GM18517 (cell line): ENCODE measurements around the gene FSTL3.
"Not testable (repeated sequence)": the region's sequence is repeated elsewhere in the genome, so short reads cannot be mapped to it uniquely, and the experiment has no call there.

Experiments used
- ATAC-seq: cut with Tn5 transposase; IDR thresholded peaks from one replicate; pipeline ENCODE4 v1.9.1; 2021; ENCODE audit warnings: mild to moderate bottlenecking, moderate library complexity; ENCODE audit not compliant: unreplicated experiment

Gene FSTL3

GRCh38 chr19:660793-661426 lies 15.3 kb upstream of the FSTL3 start:
- ATAC-seq, result no peak

GRCh38 chr19:661427-662196 lies 14.6 kb upstream of the FSTL3 start:
- no peak for ATAC-seq

DNA sequence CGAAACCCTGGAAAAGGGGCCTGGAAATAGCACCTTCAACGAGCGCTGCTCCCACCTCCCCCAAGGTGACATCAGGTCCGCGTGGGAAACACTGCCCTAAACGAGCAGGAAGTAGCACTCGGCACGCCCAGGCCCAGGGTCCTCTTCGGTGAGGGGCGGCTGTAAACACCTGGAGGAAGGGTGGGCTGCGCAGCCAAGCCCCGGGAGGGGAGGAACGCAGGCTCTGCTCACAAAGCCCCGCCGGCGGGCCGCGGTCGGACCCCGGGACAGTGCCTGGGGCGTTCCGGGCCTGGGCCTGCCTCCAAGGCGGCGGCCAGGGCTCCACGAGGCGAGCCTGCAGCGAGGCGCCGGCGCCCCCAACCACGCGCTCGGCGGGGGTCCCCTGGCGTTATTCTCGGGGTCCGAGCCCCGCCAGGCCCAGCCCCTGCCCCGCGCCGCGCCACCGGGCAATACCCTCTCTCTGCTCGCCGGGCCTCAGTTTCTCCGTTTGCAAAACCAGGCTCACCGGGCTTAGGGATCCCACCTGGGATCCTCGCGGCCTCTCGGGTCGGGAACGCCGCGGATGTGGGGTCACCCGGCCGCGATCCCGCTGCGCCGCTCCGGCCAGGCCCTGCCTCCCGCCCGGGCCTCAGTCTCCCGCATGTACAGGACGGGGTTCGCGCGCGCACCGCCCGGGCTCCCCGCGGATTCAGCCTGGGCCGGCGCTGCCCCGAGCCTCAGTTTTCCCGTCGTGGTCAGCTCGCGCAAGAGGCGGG lies 13.8 kb upstream of the FSTL3 start:
- peak; percentile 8 for ATAC-seq

DNA sequence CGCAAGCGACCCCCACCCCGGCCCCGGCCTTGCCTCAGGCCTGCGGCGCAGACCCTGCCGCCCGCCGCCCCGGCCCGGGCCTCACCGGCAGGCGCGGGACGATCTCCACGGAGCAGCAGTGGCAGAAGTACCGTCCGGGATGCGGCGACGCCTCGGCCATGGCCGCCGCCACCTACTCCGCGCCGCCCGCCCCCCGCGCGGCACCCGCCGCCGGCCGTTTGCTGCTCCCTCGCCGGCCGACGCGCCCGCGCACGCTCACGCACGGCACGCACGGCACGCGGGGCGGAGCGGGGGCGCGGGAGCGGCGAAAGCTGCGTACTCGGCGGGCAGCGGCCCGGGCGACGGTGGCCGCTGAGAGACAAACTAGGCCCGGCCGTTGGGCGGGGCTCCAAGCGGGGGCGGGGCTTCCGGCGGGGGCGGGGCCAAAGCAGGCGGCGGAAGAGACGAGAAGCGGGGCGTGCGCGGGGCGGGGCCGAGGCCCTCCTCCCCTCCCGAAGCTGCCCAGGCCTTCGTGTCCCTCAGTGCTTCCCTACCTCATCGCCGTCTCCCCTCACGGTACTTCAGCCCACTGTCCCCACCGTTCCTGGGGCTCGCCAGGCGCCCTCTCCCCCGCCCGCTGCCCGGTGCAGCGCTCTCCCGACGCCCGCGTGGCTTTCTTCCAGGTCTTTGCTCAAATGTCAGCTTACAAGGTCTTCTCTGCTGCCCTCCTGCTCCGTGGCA lies 13.1 kb upstream of the FSTL3 start, which contains the start of gene RNF126:
Gene RNF126, minus strand, starts transcription at position 253 of the 720 bp plus-strand sequence. Its CDS starts 93 bp downstream, at position 160.
- ATAC-seq, result peak; percentile 48

GRCh38 chr19:663682-664117 lies 12.5 kb upstream of the FSTL3 start:
- ATAC-seq, result no peak

- ATAC-seq, result no peak
These were observed 11.2 kb upstream of the FSTL3 start for GRCh38 chr19:664913-665443.

- ATAC-seq, result not testable (repeated sequence)
These were observed 9.1 kb upstream of the FSTL3 start for GRCh38 chr19:666985-667573.

GRCh38 chr19:668675-669434 lies 7.3 kb upstream of the FSTL3 start:
- not testable (repeated sequence) for ATAC-seq

- no peak for ATAC-seq
These were observed 5.5 kb upstream of the FSTL3 start for GRCh38 chr19:670609-671075.

GRCh38 chr19:674282-675151 lies 1.7 kb upstream of the FSTL3 start:
- no peak for ATAC-seq

- ATAC-seq, result no peak
These were observed 219 bp upstream of the FSTL3 start for GRCh38 chr19:676007-676338.

GRCh38 chr19:677201-677600 lies 1.0 kb downstream of the FSTL3 start:
- ATAC-seq, result no peak

GRCh38 chr19:677601-678436 lies 1.6 kb downstream of the FSTL3 start:
- ATAC-seq, result no peak

GRCh38 chr19:678791-679388 lies 2.7 kb downstream of the FSTL3 start:
- no peak for ATAC-seq

- peak; percentile 30 for ATAC-seq
These were observed 3.5 kb downstream of the FSTL3 start for GRCh38 chr19:679418-680286.

DNA sequence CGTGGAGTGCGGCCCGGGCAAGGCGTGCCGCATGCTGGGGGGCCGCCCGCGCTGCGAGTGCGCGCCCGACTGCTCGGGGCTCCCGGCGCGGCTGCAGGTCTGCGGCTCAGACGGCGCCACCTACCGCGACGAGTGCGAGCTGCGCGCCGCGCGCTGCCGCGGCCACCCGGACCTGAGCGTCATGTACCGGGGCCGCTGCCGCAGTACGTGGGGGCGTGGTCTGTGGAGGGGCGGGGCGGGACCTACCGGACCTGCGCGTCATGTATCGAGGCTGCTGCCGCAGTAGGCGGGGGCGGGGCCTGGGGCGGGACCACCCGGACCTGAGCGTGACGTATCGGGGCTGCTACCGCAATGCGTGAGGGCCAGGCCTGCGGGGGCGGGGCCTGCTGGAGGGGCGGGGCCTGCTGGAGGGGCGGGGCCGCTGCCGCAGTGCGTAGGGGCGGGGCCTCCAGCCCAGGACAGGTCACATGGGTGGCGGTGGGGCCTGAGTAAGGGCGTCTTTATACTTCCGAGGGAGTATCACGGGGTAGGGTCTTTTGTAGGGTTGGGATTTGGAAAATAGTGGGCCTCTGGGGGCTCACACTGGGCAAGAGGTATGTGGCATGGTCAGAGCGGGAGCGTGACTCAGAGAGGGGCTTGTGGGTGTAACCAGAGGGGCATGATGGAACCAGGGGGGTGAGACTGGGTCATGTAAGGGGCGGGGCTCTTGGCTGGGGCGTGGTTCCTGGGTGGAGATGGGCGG lies 4.3 kb downstream of the FSTL3 start:
- peak; percentile 75 for ATAC-seq
